GM06990 (cell line): Measurements from ENCODE around the gene FILIP1.

Experiments used
- DNase-seq: peaks from one replicate; pipeline ENCODE4 v3.0.0-alpha.2; 2011; ENCODE audit not compliant: insufficient read length; ENCODE audit errors: extremely low read depth
- H3K27me3 ChIP-seq: replicated peaks from 2 replicates; pipeline ENCODE4 v1.6.0; 2011; ENCODE audit warnings: low read length; ENCODE audit not compliant: control insufficient read depth, insufficient read depth
- H3K36me3 ChIP-seq: 2 replicates; pipeline ENCODE4 v1.5.1; 2011; ENCODE audit warnings: low read length; ENCODE audit not compliant: control insufficient read depth, insufficient read depth
- H3K4me3 ChIP-seq: replicated peaks from 2 replicates; pipeline ENCODE4 v1.5.1; 2011; ENCODE audit warnings: low read depth, mild to moderate bottlenecking, control low read depth, low read length
- TF ChIP-seq, protein P1 (sequence below): IDR thresholded peaks from 2 replicates; pipeline ENCODE4 v1.5.1; 2011; ENCODE audit warnings: low read length, control low read depth, mild to moderate bottlenecking, inconsistent platforms; ENCODE audit not compliant: insufficient read depth, poor library complexity, severe bottlenecking

The FILIP1 gene

GRCh38 chr6:75302280-75302679 lies 191.3 kb downstream of the FILIP1 start:
- no peak overlapping the region for H3K4me3 ChIP-seq
- no peaks in the 10 kb centered on the region for H3K36me3 ChIP-seq
- DNase-seq, result no peak
- H3K27me3 ChIP-seq, result no peaks in the 10 kb centered on the region
- TF ChIP-seq, protein P1, sequence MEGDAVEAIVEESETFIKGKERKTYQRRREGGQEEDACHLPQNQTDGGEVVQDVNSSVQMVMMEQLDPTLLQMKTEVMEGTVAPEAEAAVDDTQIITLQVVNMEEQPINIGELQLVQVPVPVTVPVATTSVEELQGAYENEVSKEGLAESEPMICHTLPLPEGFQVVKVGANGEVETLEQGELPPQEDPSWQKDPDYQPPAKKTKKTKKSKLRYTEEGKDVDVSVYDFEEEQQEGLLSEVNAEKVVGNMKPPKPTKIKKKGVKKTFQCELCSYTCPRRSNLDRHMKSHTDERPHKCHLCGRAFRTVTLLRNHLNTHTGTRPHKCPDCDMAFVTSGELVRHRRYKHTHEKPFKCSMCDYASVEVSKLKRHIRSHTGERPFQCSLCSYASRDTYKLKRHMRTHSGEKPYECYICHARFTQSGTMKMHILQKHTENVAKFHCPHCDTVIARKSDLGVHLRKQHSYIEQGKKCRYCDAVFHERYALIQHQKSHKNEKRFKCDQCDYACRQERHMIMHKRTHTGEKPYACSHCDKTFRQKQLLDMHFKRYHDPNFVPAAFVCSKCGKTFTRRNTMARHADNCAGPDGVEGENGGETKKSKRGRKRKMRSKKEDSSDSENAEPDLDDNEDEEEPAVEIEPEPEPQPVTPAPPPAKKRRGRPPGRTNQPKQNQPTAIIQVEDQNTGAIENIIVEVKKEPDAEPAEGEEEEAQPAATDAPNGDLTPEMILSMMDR, result no peak

- Histone ChIP-seq H3K36me3 (no peaks in the 10 kb centered on the region), H3K27me3 (no peaks in the 10 kb centered on the region), H3K4me3 (no peak overlapping the region)
- no peak for DNase-seq
- TF ChIP-seq, protein P1, result no peak
Observed at GRCh38 chr6:75301537-75301936, 192.1 kb downstream of the FILIP1 start.

DNA sequence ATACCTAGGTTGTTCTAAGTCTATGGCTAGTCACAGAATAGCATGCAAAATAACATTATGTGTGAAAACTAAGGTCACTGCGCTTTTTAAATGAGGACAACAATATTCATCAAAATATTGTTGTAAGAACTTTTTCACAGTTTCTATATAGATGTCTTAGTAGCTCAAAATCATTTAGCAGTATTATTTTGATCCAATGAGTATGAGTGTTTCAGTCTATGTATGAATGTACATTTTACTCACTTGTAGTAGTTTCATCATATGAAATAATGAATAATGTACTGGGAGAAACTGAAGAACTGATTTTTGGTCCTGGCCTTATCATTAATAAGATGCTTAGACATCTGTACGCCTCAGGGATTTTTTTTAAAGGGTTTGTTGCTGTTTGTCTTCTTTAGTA lies 192.5 kb downstream of the FILIP1 start:
- TF ChIP-seq, protein P1, result no peak
- Histone ChIP-seq H3K36me3 (no peaks in the 10 kb centered on the region), H3K27me3 (no peaks in the 10 kb centered on the region), H3K4me3 (no peak overlapping the region)
- DNase-seq, result no peak

- no peak for DNase-seq
- TF ChIP-seq, protein P1, result no peak
- H3K4me3 ChIP-seq, result no peak overlapping the region
- no peaks in the 10 kb centered on the region for H3K27me3 ChIP-seq
- no peaks in the 10 kb centered on the region for H3K36me3 ChIP-seq
Observed at GRCh38 chr6:75300531-75300855, 193.1 kb downstream of the FILIP1 start.

GRCh38 chr6:75299801-75300530 lies 193.6 kb downstream of the FILIP1 start:
- H3K4me3 ChIP-seq, result no peak overlapping the region
- TF ChIP-seq, protein P1, result no peak
- H3K36me3 ChIP-seq, result no peaks in the 10 kb centered on the region

More at GRCh38 chr6:75299801-75300530, 193.6 kb downstream of the FILIP1 start:
- H3K27me3 ChIP-seq, result no peaks in the 10 kb centered on the region
- DNase-seq, result no peak
